DMS114 treated with DMSO at 0.1 percent for 48 hours (cell line): Measurements from ENCODE around the gene MCAM.

Experiments used
- DNase-seq: peaks from one replicate; lab custom pipeline; 2025; ENCODE audit not compliant: unreplicated experiment; lab: John Stamatoyannopoulos, UW

MCAM gene

DNA sequence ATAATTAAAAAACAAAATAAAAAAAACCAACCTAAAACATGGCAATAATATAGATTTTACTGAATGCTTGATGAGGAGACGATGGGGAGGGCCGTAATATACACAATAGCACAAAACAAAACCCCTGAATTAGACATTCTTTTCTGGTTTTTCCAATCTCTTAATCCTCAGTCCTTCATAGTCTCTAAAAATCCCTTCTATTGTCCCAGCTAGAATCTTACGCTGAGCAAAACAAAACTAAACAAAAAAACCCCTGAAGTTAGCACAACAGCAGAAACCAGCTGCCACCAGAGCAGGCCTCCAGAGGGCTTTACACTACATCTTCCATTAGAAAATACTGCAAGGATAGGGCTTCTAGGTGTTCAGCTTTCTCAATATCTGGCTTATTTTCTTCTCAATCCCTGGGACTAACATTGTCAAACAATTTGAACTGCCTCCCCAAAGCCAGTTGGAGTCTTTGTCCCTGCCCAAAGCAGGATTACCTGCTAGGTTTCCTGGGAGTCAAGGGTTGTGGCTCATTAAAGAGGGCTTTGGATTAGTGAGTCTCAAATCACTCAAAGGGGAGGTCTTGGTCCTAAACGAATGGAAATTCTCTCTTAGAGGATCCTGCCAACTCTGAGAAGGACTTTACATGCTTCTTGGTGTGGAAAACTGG, 15.3 kb upstream of the MCAM start:
- no peak for DNase-seq

DNA sequence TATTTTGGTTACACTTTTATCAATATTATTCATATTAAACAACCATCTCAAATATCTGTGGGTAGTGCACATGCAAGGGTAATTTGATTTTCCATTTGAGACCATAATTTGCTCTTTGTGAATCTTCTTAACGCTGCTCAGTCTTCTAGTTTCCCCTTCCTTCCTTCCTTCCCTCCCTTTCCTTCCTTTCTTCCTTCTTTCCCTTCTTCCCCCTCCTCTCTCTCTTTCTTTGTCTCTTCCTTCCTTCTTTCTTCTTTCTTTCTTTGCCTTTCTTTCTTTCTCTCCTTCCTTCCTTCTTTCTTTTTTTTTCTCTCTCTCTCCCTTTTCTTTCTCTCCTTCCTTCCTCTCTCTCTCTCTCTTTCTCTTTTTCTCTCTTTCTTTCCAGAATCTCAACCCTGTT, 13.3 kb upstream of the MCAM start:
- DNase-seq, result no peak

DNA sequence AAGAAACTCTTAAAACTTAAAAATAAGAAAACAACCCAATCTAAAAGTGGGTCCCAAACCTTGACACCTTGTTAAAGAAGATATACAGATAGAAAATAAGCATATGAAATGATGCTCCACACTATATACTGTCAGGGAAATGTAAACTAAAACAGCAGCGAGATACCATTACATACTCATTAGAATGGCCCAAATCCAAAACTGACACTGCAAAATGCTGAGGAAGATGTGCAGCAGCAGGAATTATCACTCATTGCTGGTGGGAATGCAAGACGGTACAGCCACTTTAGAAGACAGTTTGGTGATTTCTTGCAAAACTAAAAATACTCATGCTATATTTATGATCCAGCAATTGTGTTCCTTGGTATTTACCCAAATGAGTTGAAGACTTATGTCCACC, 12.4 kb upstream of the MCAM start:
- DNase-seq, result no peak

DNA sequence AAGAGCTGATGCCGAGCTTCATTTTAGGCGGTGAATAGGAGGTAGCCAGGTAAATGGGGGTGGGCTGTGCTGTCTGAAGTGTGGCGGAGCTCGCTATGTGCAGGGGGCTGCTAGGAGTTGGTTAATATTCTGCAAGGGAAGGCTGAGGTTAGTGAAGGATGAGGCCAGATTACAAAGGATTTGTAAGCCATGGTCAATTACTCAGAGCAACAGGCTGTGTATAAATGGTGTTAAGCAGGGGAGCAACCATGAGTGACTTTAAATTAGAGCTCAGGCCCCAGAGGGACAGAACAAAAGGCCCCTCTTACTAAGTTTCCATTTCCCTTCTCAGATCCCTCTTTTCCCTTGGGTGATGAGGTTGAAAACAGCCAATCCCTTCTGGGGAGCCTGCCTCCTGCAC, 7.3 kb upstream of the MCAM start:
- DNase-seq, result no peak

DNA sequence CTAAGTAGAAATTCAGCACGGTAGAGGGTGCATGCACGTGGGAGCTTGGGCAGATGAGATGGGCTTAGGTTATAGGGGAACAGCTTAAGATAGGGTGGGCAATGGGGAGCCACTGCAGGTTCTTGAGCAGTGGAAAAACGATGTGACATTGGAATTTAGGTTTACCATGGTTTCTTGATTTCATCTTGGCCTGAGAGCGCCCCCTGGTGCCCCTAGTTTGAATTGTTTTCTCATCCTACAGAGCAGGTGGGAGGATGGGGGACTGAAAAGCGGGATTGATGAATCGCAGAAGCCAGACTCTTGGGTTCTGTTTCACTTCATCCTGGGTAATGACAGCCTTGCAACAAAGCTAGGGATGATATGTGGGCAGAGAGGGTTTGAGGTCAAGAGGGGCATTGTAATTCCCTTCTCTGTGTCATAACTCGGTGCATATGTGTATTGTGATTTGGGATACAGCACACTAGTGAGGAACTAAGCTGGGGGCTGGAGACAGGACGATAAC, 6.7 kb upstream of the MCAM start:
- DNase-seq, result peak; percentile 24

DNA sequence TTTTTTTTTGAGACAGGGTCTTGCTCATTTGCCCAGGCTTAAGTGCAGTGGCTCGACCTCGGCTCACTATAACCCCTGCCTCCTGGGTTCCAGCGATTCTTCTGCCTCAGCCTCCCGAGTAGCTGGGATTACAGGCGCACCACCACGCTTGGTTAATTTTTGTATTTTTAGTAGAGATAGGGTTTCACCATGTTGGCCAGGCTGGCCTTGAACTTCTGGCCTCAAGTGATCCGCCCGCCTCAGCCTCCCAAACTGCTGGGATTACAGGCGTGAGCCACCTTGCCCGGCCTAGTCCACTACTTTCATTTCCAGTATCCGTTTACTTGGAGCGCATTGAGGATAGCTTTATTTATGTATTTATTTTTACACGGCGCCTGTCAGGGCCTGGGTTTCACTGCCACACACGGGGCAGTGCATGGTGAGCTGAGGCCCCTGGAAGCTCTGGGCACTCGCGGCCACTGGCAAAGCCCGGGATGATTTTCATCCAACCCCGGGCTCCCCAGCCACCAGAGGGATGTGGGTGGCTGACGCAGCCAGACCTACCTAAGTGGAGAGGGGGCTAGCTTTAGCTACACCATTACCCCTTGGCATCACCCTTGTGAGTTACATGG, 6.1 kb upstream of the MCAM start:
- no peak for DNase-seq

DNA sequence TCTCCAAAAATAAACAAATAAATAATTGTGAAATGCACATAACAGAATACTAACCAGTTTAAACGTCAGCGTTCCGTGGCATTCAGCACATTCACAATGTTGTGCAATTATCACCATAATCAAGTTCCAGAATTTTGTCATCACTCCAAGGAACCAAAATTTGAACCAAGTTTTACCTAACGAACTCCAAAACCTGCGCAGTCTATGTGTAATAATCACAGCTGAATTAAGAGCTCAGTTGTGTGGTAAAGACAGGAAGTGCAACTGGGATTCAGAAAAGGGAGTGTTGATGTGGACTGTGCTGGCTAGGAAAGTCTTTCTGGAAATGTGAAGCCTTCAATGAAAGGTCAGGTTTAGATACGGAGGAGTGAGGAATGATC, 5.4 kb upstream of the MCAM start:
- DNase-seq, result peak; percentile 5

DNA sequence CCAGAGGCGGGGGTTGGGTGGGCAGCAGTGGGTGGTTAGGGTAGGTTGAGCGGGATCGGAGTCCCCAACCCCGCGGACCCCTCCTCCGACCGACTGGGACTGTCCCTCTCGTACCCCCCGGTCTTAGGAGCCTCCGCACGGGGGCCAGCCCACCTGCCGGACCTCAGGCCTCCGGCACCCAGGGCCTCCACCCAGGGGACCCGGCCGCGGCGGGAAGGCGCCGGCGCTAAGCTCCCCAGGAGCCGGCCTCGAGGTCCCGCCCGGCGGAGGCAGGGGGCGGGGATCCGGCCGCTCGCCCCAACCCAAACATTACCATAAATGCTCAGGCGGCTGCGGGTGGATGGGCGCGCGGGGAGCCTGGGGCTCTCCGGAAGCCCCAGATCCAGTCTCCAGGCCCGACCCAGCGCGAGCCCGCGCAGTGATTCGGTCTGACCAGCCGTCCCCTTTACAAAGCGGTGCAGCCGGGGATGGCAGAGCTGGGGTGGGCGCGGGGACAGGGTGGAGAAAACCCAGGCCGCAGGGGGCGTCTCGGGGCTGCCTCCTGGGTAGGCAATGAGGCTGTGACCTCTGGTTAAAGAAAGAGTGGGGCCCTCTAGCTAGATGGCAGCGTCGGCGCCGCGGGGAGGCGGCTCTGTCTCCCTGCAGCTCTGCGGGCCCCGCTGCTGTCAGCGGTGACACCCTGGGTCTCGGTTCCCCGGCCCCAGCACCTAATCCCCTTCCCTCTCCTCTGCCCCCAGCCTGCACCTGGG, 4.0 kb upstream of the MCAM start:
- no peak for DNase-seq

DNA sequence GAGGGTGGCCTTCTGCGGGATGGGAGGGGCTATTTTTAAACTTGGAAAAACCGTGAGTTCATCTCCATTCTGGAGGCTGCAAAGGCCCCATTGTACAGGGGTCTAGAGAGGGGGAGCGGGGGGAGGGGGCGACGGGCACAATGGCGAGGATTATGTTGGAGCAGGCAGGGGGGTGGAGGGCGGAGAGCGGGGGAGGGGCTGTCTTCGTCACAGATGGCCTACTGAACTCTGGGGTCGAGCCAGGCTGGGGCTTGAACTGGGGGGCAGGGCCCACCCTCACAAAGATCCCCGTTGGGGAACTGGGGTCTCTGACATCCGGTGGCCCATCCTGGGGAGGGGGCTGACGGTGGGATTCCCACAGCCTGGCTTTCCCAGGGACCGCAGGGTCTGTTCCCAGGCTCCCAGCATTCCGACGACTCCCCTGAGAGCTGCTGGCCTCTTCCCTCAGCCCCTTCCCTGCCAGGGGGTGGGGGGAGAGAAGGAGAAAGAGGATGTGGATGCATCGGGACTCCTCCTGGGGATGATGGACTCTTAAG, 3.4 kb upstream of the MCAM start:
- no peak for DNase-seq

DNA sequence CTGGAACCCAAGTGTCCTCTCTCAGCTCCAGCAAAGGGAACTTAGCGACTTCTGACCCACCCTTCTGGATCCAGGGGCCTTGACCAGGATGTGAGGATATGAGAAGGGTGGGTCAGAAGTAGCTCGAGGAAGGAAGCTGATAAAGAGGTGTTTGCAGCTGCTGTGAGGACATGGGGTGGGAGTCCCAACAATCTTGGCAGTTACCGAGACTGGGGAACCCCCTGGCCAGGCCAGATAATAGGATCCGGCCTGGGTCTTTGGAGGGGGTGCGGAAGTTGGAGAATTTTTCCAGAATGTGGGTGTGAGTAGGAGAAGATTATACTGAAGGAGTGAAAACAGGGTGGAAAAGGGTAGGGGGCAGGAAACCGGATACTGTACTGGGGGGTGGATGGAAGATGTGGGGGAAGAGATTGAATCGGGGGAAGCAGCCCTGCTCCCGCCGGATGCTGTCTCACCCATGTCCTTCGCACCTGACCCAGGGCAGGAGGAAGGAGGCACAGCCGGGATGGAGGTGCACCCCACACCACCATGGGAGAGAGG, 2.8 kb upstream of the MCAM start:
- no peak for DNase-seq

DNA sequence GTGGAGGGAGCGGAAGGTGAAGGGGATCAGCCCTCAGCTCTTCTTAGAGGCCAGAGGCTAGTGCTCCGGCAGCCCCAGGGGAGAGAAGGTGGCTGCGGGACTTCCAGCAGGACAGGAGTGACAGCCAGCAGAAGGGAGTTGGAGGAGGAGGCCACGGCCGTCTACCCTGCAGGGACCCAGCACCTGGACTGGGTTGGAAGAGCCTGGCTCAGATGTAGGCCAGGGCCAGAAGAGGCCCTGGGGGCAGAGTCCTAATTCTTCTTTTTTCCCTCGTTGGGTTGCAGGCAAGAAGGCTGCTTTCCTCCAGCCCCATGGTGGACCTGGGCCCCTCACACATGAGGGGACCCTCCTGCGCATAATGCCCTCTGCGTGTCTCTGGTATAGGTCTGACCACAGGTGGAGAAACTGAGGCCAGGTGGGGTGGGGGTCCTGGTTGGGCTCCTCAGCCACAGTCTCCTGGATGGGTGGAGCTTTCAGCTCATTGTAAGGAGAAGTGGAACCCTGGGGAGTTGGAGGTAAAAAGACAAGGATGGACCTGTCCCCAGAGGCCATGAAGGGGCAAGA, 2.3 kb upstream of the MCAM start:
- no peak for DNase-seq

DNA sequence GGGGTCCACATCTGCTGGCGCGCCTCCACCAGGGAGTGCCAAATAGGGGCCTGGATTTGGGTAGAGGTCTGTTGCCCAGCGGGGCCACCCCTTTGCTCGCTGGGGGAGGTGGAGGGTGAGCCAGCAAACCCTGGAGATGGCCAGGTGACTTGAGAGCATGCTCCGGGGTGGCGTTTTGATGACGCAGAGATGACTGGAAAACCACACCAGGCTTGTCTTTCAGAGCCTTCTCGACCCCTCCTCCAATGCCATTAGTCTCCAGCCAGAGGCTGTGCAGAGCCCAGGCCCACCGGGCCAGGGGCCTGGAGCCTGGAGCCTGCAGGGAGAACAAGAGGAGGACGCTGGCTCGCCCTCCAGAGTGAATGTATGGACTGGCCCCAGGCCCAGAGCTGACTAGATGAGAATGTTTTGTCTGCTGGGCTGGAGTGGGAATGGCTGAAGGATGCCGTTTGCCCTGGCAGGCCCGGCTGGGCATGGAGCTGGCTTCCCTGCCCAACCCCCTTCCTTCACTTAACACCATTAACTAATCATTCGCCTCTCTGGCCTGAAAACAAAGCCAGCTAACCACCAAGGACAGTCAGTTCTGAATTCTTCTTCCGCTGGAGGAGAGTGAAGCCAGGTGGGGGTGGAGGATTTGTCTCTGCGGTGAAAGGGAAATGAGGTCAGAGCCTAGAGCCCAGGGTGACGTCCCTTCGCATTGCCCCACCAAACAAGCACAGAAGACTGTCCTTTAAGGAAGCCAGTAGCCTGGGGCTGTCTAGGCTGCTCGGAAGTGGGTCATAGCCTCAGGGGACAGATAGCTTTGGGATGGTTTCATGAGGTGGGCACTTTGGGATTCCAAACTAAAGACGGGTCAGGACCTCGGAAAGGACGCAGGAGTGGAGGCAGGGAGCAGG, 1.6 kb upstream of the MCAM start:
- DNase-seq, result no peak

DNA sequence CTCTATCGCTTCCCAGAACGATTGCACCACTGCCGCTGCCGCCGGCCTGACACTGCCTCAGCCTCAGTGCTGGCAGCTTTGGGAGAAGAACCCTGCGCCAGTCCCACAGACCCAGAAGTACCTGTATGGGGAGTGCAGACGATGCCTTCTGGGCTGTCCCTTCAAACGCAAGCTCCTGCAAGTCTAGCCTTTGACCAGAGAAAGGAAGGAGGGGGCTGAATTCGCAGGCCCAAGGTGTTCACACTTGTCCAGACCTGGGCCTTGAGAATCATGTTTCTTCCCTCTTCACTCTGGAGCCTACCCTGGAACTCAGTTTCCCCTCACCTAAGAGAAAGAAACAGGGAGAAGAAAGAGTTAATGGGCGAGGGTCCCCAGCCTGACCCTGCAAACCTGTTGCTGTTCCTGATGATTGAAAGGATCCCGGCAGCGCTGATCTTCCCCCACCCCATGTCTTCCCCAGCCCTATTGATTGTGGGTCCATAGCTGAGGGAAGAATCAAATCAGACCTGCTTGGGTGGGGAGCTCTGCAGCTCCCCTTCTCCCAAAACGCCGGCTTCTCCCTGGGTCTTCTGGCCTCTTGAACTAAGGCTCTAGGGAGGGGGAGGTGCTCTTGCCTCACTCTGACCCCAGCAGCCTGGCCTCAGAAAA, 786 bp upstream of the MCAM start:
- DNase-seq, result no peak

DNA sequence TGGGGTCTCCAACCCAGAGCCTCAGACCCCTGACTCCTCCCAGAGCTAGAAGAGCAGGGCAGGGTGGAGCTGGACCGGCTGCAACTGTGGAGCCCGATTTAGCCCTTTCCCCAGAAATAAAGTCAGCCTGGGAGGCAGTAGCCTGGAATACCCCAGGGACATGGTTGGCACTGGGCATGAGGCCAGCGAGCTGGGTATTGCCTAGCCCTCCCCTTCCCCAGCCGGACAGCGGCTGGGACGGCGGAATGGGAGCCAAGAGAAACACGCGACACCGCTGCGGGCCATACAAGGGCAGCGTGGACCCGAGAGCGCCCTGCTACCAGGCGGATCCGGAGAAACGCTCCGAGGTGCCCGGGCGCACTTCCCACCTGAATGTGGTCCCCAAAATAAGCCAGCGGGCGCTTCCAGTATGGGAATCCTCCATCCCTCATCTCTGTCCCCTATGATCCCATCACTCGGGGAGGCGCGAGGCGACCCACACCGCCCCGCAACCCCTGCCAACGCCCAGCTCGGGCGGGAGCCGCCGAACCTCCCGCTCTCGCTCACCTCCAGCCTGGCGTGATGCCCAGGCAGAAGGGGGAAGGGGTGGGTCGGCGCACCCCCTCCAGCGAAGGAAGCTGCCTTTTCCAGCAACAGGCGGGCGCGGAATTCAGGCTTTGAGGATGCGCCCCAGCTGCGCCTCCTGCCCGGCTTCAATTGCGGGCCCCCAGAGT, 758 bp downstream of the MCAM start:
- no peak for DNase-seq

DNA sequence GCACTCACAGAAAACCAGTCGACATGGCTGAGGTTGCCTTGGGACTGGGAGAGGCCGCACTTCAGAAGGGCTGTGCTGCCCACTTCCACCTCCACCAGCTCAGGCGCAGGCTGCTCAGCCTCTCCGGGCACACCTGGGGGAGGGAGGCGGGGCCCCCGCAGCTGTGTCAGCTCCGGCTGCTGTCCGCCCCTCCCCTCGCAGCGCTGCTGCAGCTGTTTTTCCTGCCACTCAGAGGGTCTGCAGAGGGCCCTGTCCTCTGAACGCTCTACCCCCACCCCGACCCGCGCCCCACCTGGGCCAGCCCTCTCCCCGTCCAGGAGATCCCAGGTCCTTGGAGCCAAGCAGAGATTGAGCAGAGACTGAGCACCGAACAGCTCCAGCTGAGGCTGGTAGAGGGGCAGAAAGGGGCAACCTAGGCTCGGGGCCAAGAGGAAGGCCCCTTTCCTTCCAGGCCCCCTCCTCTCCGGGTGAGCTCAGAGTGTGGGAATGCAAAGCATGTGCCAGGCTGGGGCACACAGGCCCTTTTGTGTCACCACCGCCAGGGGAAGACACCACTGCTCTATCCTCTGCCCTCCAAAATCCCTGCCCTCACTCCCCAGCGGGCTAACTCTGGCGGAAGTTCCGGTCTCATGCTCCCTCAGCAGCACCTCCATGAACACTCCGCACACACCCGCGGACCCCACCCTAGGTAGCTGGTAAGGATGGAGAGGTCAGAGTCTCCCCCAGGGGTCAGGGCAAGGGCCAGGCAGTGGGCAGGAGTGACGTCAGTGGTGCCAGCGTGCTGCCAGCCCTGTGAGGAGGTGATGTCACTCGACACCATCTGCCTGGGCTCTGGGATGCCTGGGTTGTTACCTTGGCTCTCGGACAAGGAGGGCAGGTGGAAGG, 1.6 kb downstream of the MCAM start:
- no peak for DNase-seq

DNA sequence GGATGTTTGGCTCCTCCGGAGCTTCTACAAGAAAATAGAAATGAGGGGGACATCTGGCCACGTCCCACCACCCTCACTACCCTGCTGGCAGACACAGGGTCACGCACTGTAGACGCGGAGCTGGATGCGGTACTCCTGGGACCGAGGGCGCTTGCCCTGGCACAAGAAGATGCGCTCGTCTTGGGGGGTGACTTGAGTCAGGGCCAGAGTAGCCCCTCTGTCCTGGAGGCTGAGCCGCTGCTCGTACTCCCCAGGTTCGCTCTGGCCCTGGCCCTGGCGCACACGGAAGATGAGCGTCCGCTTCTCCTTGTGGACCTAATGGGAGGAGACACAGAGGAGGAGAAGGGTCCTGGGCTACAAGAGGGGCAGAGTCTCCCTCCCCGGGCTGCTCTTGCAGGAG, 2.2 kb downstream of the MCAM start:
- DNase-seq, result no peak

DNA sequence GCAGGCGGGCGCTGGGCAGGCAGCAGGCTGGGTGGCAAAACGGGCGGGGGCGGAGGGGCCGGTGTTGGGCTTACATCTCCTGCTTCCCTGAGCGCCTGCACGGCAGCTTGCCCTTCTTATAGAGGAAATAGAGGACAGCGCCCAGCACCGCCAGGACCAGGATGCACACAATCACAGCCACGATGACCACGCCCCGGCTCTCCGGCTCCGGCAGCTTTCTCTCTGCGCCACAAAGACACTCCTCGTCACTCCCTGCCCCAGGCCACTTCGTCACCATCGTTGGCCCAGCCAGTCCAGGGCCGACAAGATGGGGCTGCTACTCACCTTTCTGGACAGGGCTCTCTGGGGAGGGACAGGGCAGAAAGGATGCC, 6.3 kb downstream of the MCAM start:
- DNase-seq, result no peak

DNA sequence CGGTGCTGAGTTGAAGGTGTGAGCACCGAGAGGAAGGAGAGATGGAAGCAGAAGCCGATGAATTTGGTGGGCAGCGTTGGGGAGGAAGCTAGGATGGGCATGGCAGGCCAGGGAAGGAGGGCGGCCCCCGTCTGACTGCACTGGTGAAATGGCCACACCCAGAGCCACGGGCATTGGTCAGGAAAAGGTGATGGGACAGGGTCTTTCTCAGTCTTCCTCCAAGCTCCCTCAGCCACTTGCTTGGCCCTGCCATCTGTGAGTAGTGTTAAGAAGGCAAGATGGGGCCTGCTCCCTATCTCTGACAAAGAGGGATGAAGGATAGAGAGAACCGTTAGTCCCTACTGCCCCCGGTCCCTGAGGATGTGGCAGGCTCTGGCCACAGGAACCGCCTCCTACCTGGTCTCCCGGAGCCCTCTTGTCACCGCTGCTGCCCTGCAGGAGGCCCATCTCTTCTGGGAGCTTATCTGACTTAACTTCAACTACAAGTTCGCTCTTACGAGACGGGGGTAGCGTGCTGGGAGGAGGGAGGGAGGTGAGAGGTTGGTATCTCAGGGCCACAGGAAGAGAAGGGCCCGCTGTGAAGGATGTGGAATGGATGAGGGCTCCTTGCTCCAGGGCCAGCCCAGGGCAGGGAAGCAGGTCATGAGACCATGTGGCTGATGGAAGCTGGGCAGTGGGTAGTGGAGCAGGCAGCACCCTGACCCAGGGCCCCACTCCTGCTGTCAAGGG, 6.8 kb downstream of the MCAM start:
- DNase-seq, result no peak
